NCI-H524 (cell line): ENCODE measurements around the gene GAD2.

Source experiments
- DNase-seq, 2 experiments: peaks; one replicate each; lab custom pipeline; 2025; lab: John Stamatoyannopoulos, UW

The GAD2 gene

GRCh38 chr10:26222563-26222962, 6.0 kb downstream of the GAD2 start:
- no peak for DNase-seq

- DNase-seq: no peak
Measured at GRCh38 chr10:26225322-26225721, 8.7 kb downstream of the GAD2 start.

- no peak for DNase-seq
Measured at GRCh38 chr10:26227786-26228185, 11.2 kb downstream of the GAD2 start.

- DNase-seq: no peak
Measured at GRCh38 chr10:26232174-26232573, 15.6 kb downstream of the GAD2 start.

- DNase-seq: no peak
Measured at GRCh38 chr10:26235761-26236160, 19.2 kb downstream of the GAD2 start.

- no peak for DNase-seq
Measured at GRCh38 chr10:26238378-26238777, 21.8 kb downstream of the GAD2 start.

GRCh38 chr10:26242706-26243350, 26.3 kb downstream of the GAD2 start:
- DNase-seq: peak; percentile 75 to 92

GRCh38 chr10:26243351-26243720, 26.8 kb downstream of the GAD2 start:
- peak in 1 of 2 experiments; percentile 45 for DNase-seq

- no peak for DNase-seq
Measured at GRCh38 chr10:26249681-26250080, 33.1 kb downstream of the GAD2 start.

- no peak for DNase-seq
Measured at GRCh38 chr10:26251925-26252324, 35.4 kb downstream of the GAD2 start.

GRCh38 chr10:26254616-26255015, 38.0 kb downstream of the GAD2 start:
- DNase-seq: no peak

GRCh38 chr10:26259341-26259740, 42.8 kb downstream of the GAD2 start:
- no peak for DNase-seq

- DNase-seq: peak in 1 of 2 experiments; percentile 41
Measured at GRCh38 chr10:26269754-26270153, 53.2 kb downstream of the GAD2 start.

GRCh38 chr10:26274391-26274790, 57.8 kb downstream of the GAD2 start:
- no peak for DNase-seq

- DNase-seq: no peak
Measured at GRCh38 chr10:26278295-26278694, 61.7 kb downstream of the GAD2 start.

GRCh38 chr10:26290236-26290635, 73.7 kb downstream of the GAD2 start:
- DNase-seq: no peak

- no peak for DNase-seq
Measured at GRCh38 chr10:26291721-26292480, 75.3 kb downstream of the GAD2 start.

GRCh38 chr10:26296360-26296759, 79.8 kb downstream of the GAD2 start:
- DNase-seq: no peak

- DNase-seq: no peak
Measured at GRCh38 chr10:26300001-26300400, 83.4 kb downstream of the GAD2 start.

GRCh38 chr10:26303366-26303765, 86.8 kb downstream of the GAD2 start:
- DNase-seq: no peak

GRCh38 chr10:26310361-26310760, 93.8 kb downstream of the GAD2 start:
- no peak for DNase-seq

GRCh38 chr10:26311383-26311940, 94.9 kb downstream of the GAD2 start:
- no peak for DNase-seq

GRCh38 chr10:26314265-26315013, 97.9 kb downstream of the GAD2 start:
- no peak for DNase-seq
